HG03571 (cell line): ENCODE data around the gene PTGES.

Experiments used
- ATAC-seq: cut with Tn5 transposase; IDR thresholded peaks from one replicate; pipeline ENCODE4 v1.9.1; 2021; ENCODE audit not compliant: unreplicated experiment

Gene PTGES

GRCh38 chr9:129696944-129697655, 55.7 kb downstream of the PTGES start:
- ATAC-seq: no peak

- no peak for ATAC-seq
These were observed 57.0 kb downstream of the PTGES start for GRCh38 chr9:129695870-129696269.

- ATAC-seq: no peak
These were observed 58.6 kb downstream of the PTGES start for GRCh38 chr9:129694243-129694646.

- ATAC-seq: no peak
These were observed 59.1 kb downstream of the PTGES start for GRCh38 chr9:129693741-129694140.

GRCh38 chr9:129692534-129692933, 60.3 kb downstream of the PTGES start:
- no peak for ATAC-seq
